Measurements from ENCODE around the gene EZH1. TPM values are rescaled to one million over a fixed set of nuclear protein-coding genes. Genes with fewer than 3 reads are reported as not detected.

EZH1 gene
- total and polyA plus RNA-seq, 7 donors, result 15.2 to 59.1 (median 32.7) TPM

GRCh38 chr17:42677921-42678781, 66.7 kb downstream of the EZH1 start:
- ATAC-seq (peak; percentile 40 to 60 (median 46)), DNase-seq (peak; percentile 89 to 95)
- Histone ChIP-seq H3K27me3 (ENCODE audit: insufficient read depth in 3 of 3, low read length in 2 of 3) (no peaks in the 10 kb centered on the region), H3K4me3 (peak overlapping the region; percentile 96), H3K9me3 (no peaks in the 10 kb centered on the region), H3K36me3 (ENCODE audit: insufficient read depth in 1 of 2, low read depth in 1 of 2) (peaks cover 0 to 8% of the 10 kb centered on the region in 2 donors), H3K4me1 (peaks cover 53% of the 10 kb centered on the region), H3K27ac (peak overlapping the region; percentile 81)
- intact Hi-C loops (cut with DNase I), result loop anchor here (5.0 to 10.0 kb wide), 2 partner anchors 101 to 363 kb away; partner anchors contain the start of gene PSMC3IP (in 1 of the 2)
- no peak for TF ChIP-seq CTCF (IDR thresholded peaks at IDR 0.05)
- 0 to 1% (median 1%) methylated on average over 45 to 53 of the region's 53 CpGs for WGBS, 3 donors

GRCh38 chr17:42677012-42677857, 67.6 kb downstream of the EZH1 start:
- H3K27me3 ChIP-seq (ENCODE audit: insufficient read depth in 3 of 3, low read length in 2 of 3), result no peaks in the 10 kb centered on the region
- WGBS, 3 donors, result 1 to 2% (median 1%) methylated on average over 23 to 33 of the region's 33 CpGs
- peaks cover 53% of the 10 kb centered on the region for H3K4me1 ChIP-seq
- H3K36me3 ChIP-seq (ENCODE audit: insufficient read depth in 1 of 2, low read depth in 1 of 2), result peaks cover 0 to 17% of the 10 kb centered on the region in 2 donors
- H3K9me3 ChIP-seq, result no peaks in the 10 kb centered on the region
- H3K4me3 ChIP-seq, result peak overlapping the region; percentile 96
- DNase-seq (peak; percentile 100), ATAC-seq (peak; percentile 65 to 71 (median 68))
- H3K27ac ChIP-seq, result peak overlapping the region; percentile 81
- TF ChIP-seq CTCF (IDR thresholded peaks at IDR 0.05), result no peak
- intact Hi-C loops (cut with DNase I), result loop anchor here (5.0 to 10.0 kb wide), 2 partner anchors 100 to 362 kb away; partner anchors contain the start of gene PSMC3IP (in 1 of the 2)

DNA sequence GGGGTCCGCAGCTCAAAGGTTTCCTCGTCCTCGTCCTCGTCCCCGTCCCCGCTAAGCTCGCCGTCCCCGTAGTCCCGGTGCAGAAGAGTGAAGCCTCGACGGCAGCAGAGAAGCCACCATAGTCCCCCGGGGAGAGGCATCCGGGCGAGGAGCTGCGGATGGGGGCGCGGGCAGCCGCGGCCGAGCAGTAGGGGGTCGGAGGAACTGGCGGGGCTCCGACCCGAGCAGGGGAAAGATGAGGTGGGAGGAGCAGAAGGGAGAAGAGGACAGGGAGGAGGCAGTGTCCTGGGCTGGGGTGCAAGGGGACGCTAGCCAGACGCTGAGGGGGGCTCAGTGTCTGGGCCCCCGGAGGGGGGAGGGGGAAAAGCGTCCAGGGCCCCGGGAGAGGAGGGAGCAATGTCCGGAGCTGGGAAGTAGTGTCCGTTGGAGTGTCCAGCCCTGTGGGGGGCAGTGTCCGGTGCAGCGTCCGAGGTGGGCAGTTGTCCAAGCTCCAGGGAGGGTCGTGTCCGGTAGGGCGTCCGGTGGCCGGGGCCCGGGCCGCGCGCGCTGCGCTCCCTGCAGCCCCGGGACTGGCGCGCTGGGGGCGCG, 68.3 kb downstream of the EZH1 start, which contains the start of gene PLEKHH3:
Gene PLEKHH3, minus strand, starts transcription at position 571 of the 588 bp plus-strand sequence. Its CDS starts 431 bp downstream, at position 140.
- WGBS, 3 donors, result 0 to 1% (median 0%) methylated on average over 31 to 51 of the region's 51 CpGs
- peaks cover 45% of the 10 kb centered on the region for H3K4me1 ChIP-seq
- intact Hi-C loops (cut with DNase I), result loop anchor here (5.0 to 10.0 kb wide), 2 partner anchors 99 to 362 kb away; partner anchors contain the start of gene PSMC3IP (in 1 of the 2)

More for the DNA sequence above, 68.3 kb downstream of the EZH1 start, which contains the start of gene PLEKHH3:
- H3K9me3 ChIP-seq, result no peaks in the 10 kb centered on the region
- peak within 1 kb of the TSS; percentile 96 for H3K4me3 ChIP-seq
- DNase-seq, result no peak
- H3K27ac ChIP-seq, result peak within 1 kb of the TSS; percentile 81
- H3K27me3 ChIP-seq (ENCODE audit: insufficient read depth in 3 of 3, low read length in 2 of 3), result no peaks in the 10 kb centered on the region
- no peak for ATAC-seq
- H3K36me3 ChIP-seq (ENCODE audit: insufficient read depth in 1 of 2, low read depth in 1 of 2), result peaks cover 0 to 24% of the 10 kb centered on the region in 2 donors
- TF ChIP-seq CTCF (IDR thresholded peaks at IDR 0.05), result peak; percentile 31
